B cell (primary cell): ENCODE results near the gene EVL. TPM values are rescaled to one million over a fixed set of nuclear protein-coding genes. Genes with fewer than 3 reads are reported as not detected.

ENCODE experiments used
- ATAC-seq: fragments of 200-7000 bp; cut with Tn5 transposase; one replicate; pipeline ENCODE4 v1.10.0; 2021; ENCODE audit warnings: low read depth, mild to moderate bottlenecking, moderate number of reproducible peaks, moderate library complexity
- CTCF ChIA-PET: fragments of 350-600 bp; sonication (Branson Sonifier 250); formaldehyde crosslinking; loops from one replicate; lab custom pipeline; 2021; ENCODE audit warnings: antibody characterized with exemption, inconsistent platforms; lab: Charles Lee
- POLR2A ChIA-PET: fragments of 350-600 bp; sonication (Branson Sonifier 250); formaldehyde crosslinking; loops from one replicate; lab custom pipeline; 2021; ENCODE audit warnings: antibody characterized with exemption; lab: Charles Lee
- DNase-seq: peaks from one replicate; pipeline ENCODE4 v3.0.0; 2013
- H2AFZ ChIP-seq: 2 replicates; pipeline ENCODE4 v1.6.1; 2012; ENCODE audit warnings: mild to moderate bottlenecking, low read depth, low read length; ENCODE audit not compliant: insufficient read depth, poor library complexity, severe bottlenecking
- H3K27ac ChIP-seq, 2 donors: 1 replicate in 1 of 2; 2 replicates in 1 of 2; pipeline ENCODE4 v1.5.1; 2012 to 2013; ENCODE audit warnings: low read length in 2 of 2, mild to moderate bottlenecking in 2 of 2, moderate library complexity in 1 of 2
- H3K27me3 ChIP-seq, 4 experiments: fragments of 200-600 bp in 1 of 4; sonication (generic) in 1 of 4; replicated peaks in 1 of 4; 1 replicate in 2 of 4; 2 replicates in 2 of 4; pipeline versions ENCODE4 v1.6.1 to v1.7.0; 2013 to 2016; ENCODE audit warnings: low read length in 3 of 4, mild to moderate bottlenecking in 2 of 4, mixed read lengths in 1 of 4, moderate library complexity in 1 of 4; ENCODE audit not compliant: insufficient read depth in 4 of 4, control insufficient read depth in 3 of 4; ENCODE audit errors: control extremely low read depth in 1 of 4
- H3K36me3 ChIP-seq, 2 experiments: replicated peaks in 1 of 2; 1 replicate in 1 of 2; 2 replicates in 1 of 2; pipeline versions ENCODE4 v1.6.1 to v1.7.1; 2013; ENCODE audit warnings: low read length in 1 of 2; ENCODE audit not compliant: insufficient read depth in 2 of 2, control insufficient read depth in 1 of 2; ENCODE audit errors: control extremely low read depth in 1 of 2, extremely low read depth in 1 of 2
- H3K4me1 ChIP-seq, 2 donors: fragments of 200-600 bp in 1 of 2; sonication (generic) in 1 of 2; 1 replicate in 1 of 2; 2 replicates in 1 of 2; pipeline versions ENCODE4 v1.5.1 to v1.6.1; 2013 to 2017; ENCODE audit warnings: low read length in 2 of 2; ENCODE audit not compliant: control insufficient read depth in 2 of 2, insufficient read depth in 2 of 2
- H3K4me2 ChIP-seq: replicated peaks from 2 replicates; pipeline ENCODE3; 2012; ENCODE audit warnings: mild to moderate bottlenecking, low read depth, low read length; ENCODE audit not compliant: poor library complexity, severe bottlenecking
- H3K4me3 ChIP-seq, 5 experiments: fragments of 200-600 bp in 1 of 5; sonication (generic) in 1 of 5; 1 replicate in 3 of 5; 2 replicates in 2 of 5; pipeline versions ENCODE4 v1.5.1 to v1.7.0; 2011 to 2016; ENCODE audit warnings: low read length in 4 of 5, mild to moderate bottlenecking in 4 of 5, low read depth in 2 of 5, control low read depth in 1 of 5, moderate library complexity in 1 of 5; ENCODE audit not compliant: insufficient read depth in 1 of 5; ENCODE audit errors: control extremely low read depth in 1 of 5, extremely low read depth in 1 of 5
- H3K79me2 ChIP-seq: fragments of 200-600 bp; sonication (generic); one replicate; pipeline ENCODE4 v1.6.0; 2016; ENCODE audit warnings: low read length; ENCODE audit not compliant: control insufficient read depth, insufficient read depth
- H3K9ac ChIP-seq: fragments of 200-600 bp; sonication (generic); 2 replicates; pipeline ENCODE4 v1.6.1; 2017; ENCODE audit warnings: mild to moderate bottlenecking, low read length, moderate library complexity
- H3K9me3 ChIP-seq, 3 donors: one replicate each; pipeline versions ENCODE4 v1.6.1 to v1.7.1; 2013; ENCODE audit warnings: low read length in 2 of 3; ENCODE audit not compliant: control insufficient read depth in 2 of 3, insufficient read depth in 1 of 3; ENCODE audit errors: control extremely low read depth in 1 of 3
- H4K20me1 ChIP-seq: 2 replicates; pipeline ENCODE4 v1.6.0; 2012; ENCODE audit warnings: mild to moderate bottlenecking, low read length; ENCODE audit not compliant: insufficient read depth, control insufficient read depth, poor library complexity, severe bottlenecking
- H3K27ac Mint-ChIP-seq: one replicate; pipeline ENCODE4 v1.8.0; 2021; ENCODE audit warnings: mixed read lengths
- H3K27me3 Mint-ChIP-seq: one replicate; pipeline ENCODE4 v1.8.0; 2021; ENCODE audit warnings: mixed read lengths
- H3K4me1 Mint-ChIP-seq: one replicate; pipeline ENCODE4 v1.8.0; 2021; ENCODE audit warnings: mixed read lengths
- H3K4me3 Mint-ChIP-seq: one replicate; pipeline ENCODE4 v1.8.0; 2021; ENCODE audit warnings: mixed read lengths
- H3K9me3 Mint-ChIP-seq: one replicate; pipeline ENCODE4 v1.8.0; 2022; ENCODE audit warnings: mixed read lengths; ENCODE audit not compliant: insufficient read depth
- CTCF ChIP-seq: fragments of 200-600 bp; IDR thresholded peaks from one replicate; pipeline ENCODE4 v1.8.0; 2022; ENCODE audit warnings: antibody characterized with exemption, mild to moderate bottlenecking
- EZH2 ChIP-seq: IDR thresholded peaks from 2 replicates; pipeline ENCODE4 v1.6.1; 2012; ENCODE audit warnings: borderline replicate concordance, low read depth, mild to moderate bottlenecking, moderate library complexity, low read length; ENCODE audit not compliant: insufficient read depth, poor library complexity, severe bottlenecking
- WGBS: methylation state at CpG from one replicate; pipeline ENCODE4 v1.1.5; 2013; ENCODE audit warnings: missing lambda C conversion rate; ENCODE audit not compliant: insufficient coverage; 5-methylcytosine and 5-hydroxymethylcytosine counted together
- intact Hi-C: fragments of 100-400 bp; cut with micrococcal nuclease; formaldehyde crosslinking; loops from one replicate; pipeline ENCODE4 v1.10.0; 2022
- polyA plus RNA-seq: library from polyadenylated mRNA; depleted of rRNA; stranded (reverse); fragments of >200 nt; gene quantifications from 2 replicates; pipeline ENCODE4 v1.2.3, GENCODE V29; 2012
- total RNA-seq, 2 donors: library from RNA; stranded (reverse); fragments of 120-200 nt in 1 of 2; gene quantifications; 1 replicate in 1 of 2; 2 replicates in 1 of 2; pipeline versions ENCODE4 v1.2.3 to v1.2.4, GENCODE V29; 2013 to 2022

Gene EVL
- total and polyA plus RNA-seq, 2 donors (not counting 1 experiment from before 2014, with no cell fraction given), result 486 to 892 TPM

- Histone ChIP-seq H3K27me3 (no peaks in the 10 kb centered on the region), H3K9ac (no peak overlapping the region), H4K20me1 (peaks cover 91% of the 10 kb centered on the region), H3K4me2 (no peak overlapping the region), H3K4me3 (no peak overlapping the region), H3K27ac (no peak overlapping the region), H3K9me3 (no peaks in the 10 kb centered on the region), H3K4me1 (peaks cover 7 to 8% of the 10 kb centered on the region in 2 donors), H3K79me2 (peaks cover 61% of the 10 kb centered on the region), H2AFZ (no peak overlapping the region), H3K36me3 (peaks cover 0 to 83% of the 10 kb centered on the region in 2 experiments)
- POLR2A ChIA-PET, result no interaction called here
- 95% methylated on average over 8 of the region's 8 CpGs for WGBS
- H3K4me3 Mint-ChIP-seq, result no peak overlapping the region
- intact Hi-C loops, result no loop called here
- peaks cover 13% of the 10 kb centered on the region for H3K4me1 Mint-ChIP-seq
- TF ChIP-seq CTCF, result no peak
- no peak for TF ChIP-seq EZH2
- no peak overlapping the region for H3K27ac Mint-ChIP-seq
- CTCF ChIA-PET, result interaction anchor here (1.9 kb wide), 1 partner anchor 14 kb away, joined by 9 read pairs; no protein-coding TSS in a partner anchor
- H3K27me3 Mint-ChIP-seq, result no peaks in the 10 kb centered on the region
- ATAC-seq (no peak), DNase-seq (no peak)
- no peaks in the 10 kb centered on the region for H3K9me3 Mint-ChIP-seq
These were observed 57.4 kb downstream of the EVL start for GRCh38 chr14:100122481-100123223.

- DNase-seq (no peak), ATAC-seq (no peak)
- Mint-ChIP-seq H3K9me3 (no peaks in the 10 kb centered on the region), H3K4me1 (peaks cover 3% of the 10 kb centered on the region), H3K27ac (no peak overlapping the region), H3K4me3 (no peak overlapping the region), H3K27me3 (no peaks in the 10 kb centered on the region)
- H3K9me3 ChIP-seq, result no peaks in the 10 kb centered on the region
- H3K36me3 ChIP-seq, result peaks cover 0 to 87% of the 10 kb centered on the region in 2 experiments
- TF ChIP-seq CTCF (no peak), EZH2 (no peak)
- no peak overlapping the region for H3K9ac ChIP-seq
- CTCF ChIA-PET, result no interaction called here
- no peak overlapping the region for H2AFZ ChIP-seq
- no peak overlapping the region for H3K4me2 ChIP-seq
- H4K20me1 ChIP-seq, result peaks cover 87% of the 10 kb centered on the region
- H3K4me3 ChIP-seq, result no peak overlapping the region
- WGBS, result 98% methylated on average over 9 of the region's 10 CpGs
- intact Hi-C loops, result no loop called here
- POLR2A ChIA-PET, result no interaction called here
- no peaks in the 10 kb centered on the region for H3K4me1 ChIP-seq
- no peaks in the 10 kb centered on the region for H3K27me3 ChIP-seq
- H3K27ac ChIP-seq, result no peak overlapping the region
- H3K79me2 ChIP-seq, result peaks cover 65% of the 10 kb centered on the region
These were observed 58.4 kb downstream of the EVL start for GRCh38 chr14:100123618-100124017.
